PFSK-1 (cell line): ENCODE data around the gene PCNT.

ENCODE experiments used
- REST ChIP-seq, 2 experiments: IDR thresholded peaks; 2 replicates each; pipeline versions ENCODE4 v1.6.1 to v1.8.0; 2011 to 2012; ENCODE audit warnings: low read depth in 2 of 2, low read length in 2 of 2, control low read depth in 1 of 2, inconsistent platforms in 1 of 2, mild to moderate bottlenecking in 1 of 2, moderate library complexity in 1 of 2; ENCODE audit not compliant: insufficient read depth in 1 of 2
- TAF1 ChIP-seq: IDR thresholded peaks from 2 replicates; pipeline ENCODE4 v1.6.1; 2012; ENCODE audit warnings: low read length, control low read depth, borderline replicate concordance; ENCODE audit not compliant: insufficient read depth

GRCh38 chr21:46416551-46416950 is 92.6 kb downstream of the PCNT start:
- TF ChIP-seq TAF1 (no peak), REST (IDR thresholded peaks at IDR 0.05; ENCODE audit: insufficient read depth in 1 of 2, low read depth in 2 of 2, low read length in 2 of 2) (no peak)
